ENCODE data around the gene MVB12A. TPM values are rescaled to one million over a fixed set of nuclear protein-coding genes. Genes with fewer than 3 reads are reported as not detected.

The MVB12A gene
- total and polyA plus RNA-seq, 9 of the 15 experiments (the other 6 are each of a cell fraction or from before 2014, with no cell fraction given) = 1.2 to 46.2 (median 22.4) TPM

- Histone ChIP-seq H4K20me1 (replicated peaks; ENCODE audit: control insufficient read depth, insufficient read depth, low read length) (no peaks in the 10 kb centered on the region), H2AFZ (ENCODE audit: low read depth, low read length) (peak overlapping the region; percentile 98), H3K79me2 (ENCODE audit: control insufficient read depth, insufficient read depth, low read length) (no peaks in the 10 kb centered on the region), H3K9ac (ENCODE audit: insufficient read depth in 1 of 2, low read depth in 2 of 2, low read length in 2 of 2) (peak overlapping the region; percentile 57 to 73), H3K4me2 (ENCODE audit: insufficient read depth, low read length) (peak overlapping the region; percentile 84), H3K4me1 (replicated peaks in 1 of 2; ENCODE audit: control insufficient read depth in 2 of 2, insufficient read depth in 2 of 2, low read length in 2 of 2) (peaks cover 30 to 43% of the 10 kb centered on the region in 2 experiments), H3K4me3 (peak overlapping the region; percentile 76), H3K9me3 (replicated peaks; ENCODE audit: control insufficient read depth, insufficient read depth, low read depth, low read length) (peaks cover 2% of the 10 kb centered on the region; the same call in 1 of the 2 replicates), H3K27me3 (ENCODE audit: control insufficient read depth in 2 of 2, insufficient read depth in 2 of 2, low read length in 2 of 2) (no peaks in the 10 kb centered on the region; a peak in 1 of 5 replicates), H3K27ac (ENCODE audit: extremely low read depth, low read depth, low read length) (peak overlapping the region; percentile 68), H3K36me3 (ENCODE audit: control insufficient read depth, insufficient read depth, low read length) (no peaks in the 10 kb centered on the region), H3K9me1 (ENCODE audit: control insufficient read depth, insufficient read depth, low read length) (no peaks in the 10 kb centered on the region)
- DNase-seq (ENCODE audit: extremely low read depth in 1 of 4, low spot score in 3 of 4) (no peak), FAIRE-seq (no peak), ATAC-seq (peak; percentile 0; the same call in 1 of the 3 replicates)
- 3% methylated on average over 19 of the region's 19 CpGs for WGBS (ENCODE audit: insufficient coverage, low coverage, missing lambda C conversion rate)
- POLR2A ChIA-PET = interaction anchor here (0.6 to 1.0 kb wide), 2 partner anchors 63 to 200 kb away, joined by 3 read pairs; partner anchors contain the start of gene BST2
- intact Hi-C loops (cut with micrococcal nuclease) (loop anchor here (2.0 to 5.0 kb wide), 3 partner anchors 16 to 388 kb away; partner anchors contain the start of gene RPL18A), in situ Hi-C loops (cut with MboI) (loop anchor here (5.0 kb wide), 1 partner anchor 72 kb away; no protein-coding TSS in a partner anchor)
- CTCF ChIA-PET (ENCODE audit: low intra/inter-chr PET ratio) = interaction anchor here (0.7 kb wide), 1 partner anchor 457 kb away, joined by 3 read pairs; no protein-coding TSS in a partner anchor
- BruUV-seq (replicated peaks) = no TSS peak
- TF ChIP-seq BDP1 (IDR thresholded peaks at IDR 0.05; ENCODE audit: insufficient read depth, insufficient read length) (no peak), ZNF740 (CRISPR knock-in tag; IDR thresholded peaks at IDR 0.05) (peak; percentile 11; the same call in 1 of the 2 replicates), ZNF740 (tag; IDR thresholded peaks at IDR 0.05) (no peak), ZBTB17 (CRISPR knock-in tag; IDR thresholded peaks at IDR 0.05) (no peak), HDAC2 (IDR thresholded peaks at IDR 0.05) (peak; percentile 84; the same call in 1 of the 2 replicates), ZNF354B (CRISPR knock-in tag; IDR thresholded peaks at IDR 0.05) (no peak), NFRKB (IDR thresholded peaks at IDR 0.05; ENCODE audit: low read depth) (no peak), ZNF436 (CRISPR knock-in tag; IDR thresholded peaks at IDR 0.05) (no peak), PCBP2 (IDR thresholded peaks at IDR 0.05; ENCODE audit: low read depth, low read length, poor library complexity, severe bottlenecking) (no peak), ZBTB33 (CRISPR knock-in tag; IDR thresholded peaks at IDR 0.05) (0 out of 2 replicates have a peak, but pooled peaks have one; percentile 9), ZNF175 (CRISPR knock-in tag; IDR thresholded peaks at IDR 0.05; ENCODE audit: low read depth) (no peak), ZNF407 (IDR thresholded peaks at IDR 0.05; ENCODE audit: low read depth) (no peak)
These were observed 49.2 kb downstream of the MVB12A start for GRCh38 chr19:17469092-17469480.
